KOPT-K1 (cell line): ENCODE data around the gene EPHA6.

ENCODE experiments used
- H3K27ac ChIP-seq: fragments of 200-600 bp; sonication (generic); 2 replicates; pipeline ENCODE4 v1.5.1; 2016; ENCODE audit warnings: antibody characterized with exemption, mild to moderate bottlenecking, low read depth, low read length; ENCODE audit not compliant: poor library complexity, severe bottlenecking
- H3K36me3 ChIP-seq: fragments of 200-600 bp; sonication (generic); 2 replicates; pipeline ENCODE4 v1.5.1; 2017; ENCODE audit warnings: antibody characterized with exemption, mild to moderate bottlenecking, low read length, moderate library complexity; ENCODE audit not compliant: insufficient read depth
- H3K9me3 ChIP-seq: fragments of 200-600 bp; sonication (generic); 2 replicates; pipeline ENCODE4 v1.5.1; 2017; ENCODE audit warnings: antibody characterized with exemption, low read length, mild to moderate bottlenecking; ENCODE audit not compliant: insufficient read depth, poor library complexity, severe bottlenecking

EPHA6 gene

DNA sequence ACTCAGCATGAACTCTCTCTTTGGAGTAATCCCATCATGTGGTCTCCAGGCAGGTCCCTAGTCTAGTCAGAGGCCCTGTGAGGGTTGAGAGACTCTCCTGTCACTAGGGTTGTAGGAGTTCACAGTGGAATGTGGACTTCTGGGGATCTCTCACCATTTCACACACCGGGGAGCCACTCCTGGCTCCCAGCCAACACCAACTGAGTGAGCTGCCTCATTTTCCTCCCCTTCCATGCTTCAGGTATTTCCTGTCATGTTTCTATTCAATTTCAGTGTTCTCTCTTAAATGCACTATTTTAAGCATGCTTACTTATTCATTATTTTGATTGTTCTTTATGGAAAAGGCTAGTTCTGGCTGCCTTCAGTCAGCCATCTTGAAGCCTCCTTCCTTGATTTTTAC, 482.6 kb downstream of the EPHA6 start:
- Histone ChIP-seq H3K27ac (no peak overlapping the region), H3K9me3 (no peaks in the 10 kb centered on the region), H3K36me3 (no peaks in the 10 kb centered on the region)

DNA sequence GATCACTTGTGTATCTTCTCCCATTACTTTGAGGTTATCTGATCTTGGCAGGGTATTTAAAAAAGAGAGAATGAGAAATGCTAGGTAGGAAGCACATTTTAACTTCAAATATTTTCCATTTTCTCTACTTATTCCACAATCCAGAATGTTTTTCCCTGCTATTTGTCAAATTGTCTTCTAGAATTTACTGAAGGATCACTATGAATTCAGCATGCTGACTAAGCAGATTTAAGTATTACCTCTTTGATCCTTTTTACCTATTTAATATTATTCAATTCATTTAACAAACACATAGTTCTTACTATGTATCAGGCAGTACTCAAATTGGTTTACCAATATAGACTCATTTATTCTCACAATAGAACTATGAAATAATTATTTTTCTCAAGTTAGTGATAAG, 486.7 kb downstream of the EPHA6 start:
- Histone ChIP-seq H3K27ac (no peak overlapping the region), H3K9me3 (no peaks in the 10 kb centered on the region), H3K36me3 (no peaks in the 10 kb centered on the region)

DNA sequence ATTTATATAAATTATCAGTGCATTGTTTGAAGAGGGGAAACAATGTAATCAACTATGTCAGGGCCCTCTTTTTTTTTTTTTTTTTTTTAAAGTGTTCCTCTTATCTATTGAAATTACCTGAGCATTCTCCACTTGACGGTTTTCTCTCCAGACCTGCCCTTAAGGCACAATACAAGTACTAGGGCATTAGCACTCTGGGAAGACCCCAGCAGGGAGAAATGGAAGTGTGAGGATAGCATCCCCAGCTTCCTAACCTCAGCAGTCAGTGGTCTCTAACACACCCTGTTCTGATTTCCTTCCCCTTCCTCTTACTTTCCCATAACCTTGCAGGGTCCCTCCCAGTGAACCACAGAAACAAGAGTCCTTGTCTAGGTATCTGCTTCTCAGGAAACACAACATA, 491.8 kb downstream of the EPHA6 start:
- Histone ChIP-seq H3K9me3 (no peaks in the 10 kb centered on the region), H3K36me3 (no peaks in the 10 kb centered on the region), H3K27ac (no peak overlapping the region)

DNA sequence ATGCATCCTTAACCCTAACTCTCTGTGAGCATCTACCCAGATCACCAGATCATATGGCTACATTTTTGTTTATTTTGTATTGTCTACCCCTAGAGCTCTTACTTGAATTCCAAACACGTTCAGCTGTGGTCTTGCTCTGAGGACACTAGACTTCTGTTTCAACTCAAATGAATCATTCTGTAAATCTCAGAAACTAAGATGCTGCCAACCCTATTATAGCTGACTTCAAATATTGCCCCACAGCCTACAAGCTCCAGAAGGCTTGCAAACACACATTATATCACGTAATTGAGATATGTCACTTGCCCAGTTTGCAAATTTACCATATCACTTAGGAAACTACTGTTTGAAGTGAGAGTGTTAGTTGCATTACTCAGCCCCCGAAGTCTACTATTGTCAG, 524.0 kb downstream of the EPHA6 start:
- Histone ChIP-seq H3K27ac (no peak overlapping the region), H3K9me3 (no peaks in the 10 kb centered on the region), H3K36me3 (no peaks in the 10 kb centered on the region)

DNA sequence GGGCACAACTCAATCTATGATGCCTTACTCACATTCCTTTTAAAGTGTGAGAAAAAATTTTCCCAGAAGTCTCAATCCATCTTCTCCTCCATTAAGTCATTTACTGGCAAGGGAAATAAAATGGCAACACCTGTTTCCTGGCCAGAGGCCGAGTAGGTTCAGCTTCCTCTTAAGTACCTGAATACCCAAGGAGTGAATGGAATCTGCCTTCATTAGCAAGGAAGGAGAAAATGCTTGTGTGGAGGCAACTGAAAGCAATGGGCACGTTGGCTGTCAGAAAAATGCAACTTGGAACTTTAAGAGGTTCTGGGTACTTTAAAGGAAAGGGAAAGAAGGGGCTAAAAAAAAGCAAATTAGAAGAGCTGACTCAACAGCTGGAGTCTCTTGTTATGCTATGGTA, 526.5 kb downstream of the EPHA6 start:
- H3K27ac ChIP-seq = no peak overlapping the region
- H3K36me3 ChIP-seq = no peaks in the 10 kb centered on the region
- no peaks in the 10 kb centered on the region for H3K9me3 ChIP-seq

DNA sequence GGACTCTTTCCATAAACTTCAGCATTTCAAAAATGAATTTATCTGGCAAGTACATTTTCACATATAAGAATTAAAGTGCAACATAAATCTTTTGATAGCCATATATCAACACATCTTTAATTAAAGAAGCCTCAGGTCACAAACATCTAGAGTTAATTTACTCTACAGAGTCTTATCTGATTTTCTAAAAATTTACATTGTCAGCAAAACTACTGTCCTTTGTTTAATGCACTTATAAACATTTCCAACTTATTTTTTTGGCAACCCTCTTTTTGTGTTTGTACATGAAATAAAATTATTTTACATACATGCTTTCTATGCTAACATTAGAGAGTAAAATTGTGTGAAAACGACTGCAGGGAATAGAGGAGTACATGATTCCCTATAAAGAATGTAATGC, 533.4 kb downstream of the EPHA6 start:
- Histone ChIP-seq H3K9me3 (no peaks in the 10 kb centered on the region), H3K27ac (no peak overlapping the region), H3K36me3 (no peaks in the 10 kb centered on the region)

DNA sequence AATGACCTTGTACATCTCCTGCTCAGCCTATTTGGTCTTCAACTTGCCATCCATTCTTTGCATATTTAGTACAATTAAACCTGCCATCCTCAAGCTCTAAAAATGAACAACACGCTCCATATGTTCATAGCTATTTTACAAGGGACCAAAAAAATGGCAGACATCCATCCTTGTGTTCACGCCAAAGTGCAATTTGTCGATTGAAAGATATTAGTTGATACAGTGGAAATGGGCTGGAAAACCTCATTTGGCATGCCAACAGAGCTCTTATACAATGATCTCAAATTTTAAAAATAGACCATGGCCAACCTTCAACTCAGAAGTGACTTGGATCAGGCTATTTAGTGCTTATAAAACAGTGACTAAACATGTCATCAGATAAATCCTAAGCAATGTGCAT, 536.6 kb downstream of the EPHA6 start:
- H3K27ac ChIP-seq = no peak overlapping the region

DNA sequence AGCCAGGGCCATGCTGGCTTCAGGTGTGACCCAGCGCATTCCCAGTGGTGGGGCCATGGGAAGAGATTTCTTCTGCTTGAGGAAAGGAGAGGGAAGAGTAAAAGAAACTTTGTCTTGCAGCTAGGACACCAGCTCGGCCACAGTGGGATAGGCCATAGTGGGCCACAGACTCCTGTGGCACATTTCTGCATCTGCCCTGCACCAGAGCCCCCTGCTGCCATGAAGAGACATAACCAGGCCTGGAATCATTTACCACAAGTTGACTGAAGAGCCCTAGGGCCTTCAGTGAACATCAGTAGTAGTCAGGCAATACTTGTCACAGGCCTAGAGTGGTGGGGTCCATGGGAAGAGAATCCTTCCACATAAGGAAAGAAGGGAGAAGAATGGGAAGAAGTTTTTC, 538.8 kb downstream of the EPHA6 start:
- Histone ChIP-seq H3K36me3 (no peaks in the 10 kb centered on the region), H3K27ac (no peak overlapping the region), H3K9me3 (no peaks in the 10 kb centered on the region)

More for the DNA sequence above, 536.6 kb downstream of the EPHA6 start:
- Histone ChIP-seq H3K36me3 (no peaks in the 10 kb centered on the region), H3K9me3 (no peaks in the 10 kb centered on the region)

DNA sequence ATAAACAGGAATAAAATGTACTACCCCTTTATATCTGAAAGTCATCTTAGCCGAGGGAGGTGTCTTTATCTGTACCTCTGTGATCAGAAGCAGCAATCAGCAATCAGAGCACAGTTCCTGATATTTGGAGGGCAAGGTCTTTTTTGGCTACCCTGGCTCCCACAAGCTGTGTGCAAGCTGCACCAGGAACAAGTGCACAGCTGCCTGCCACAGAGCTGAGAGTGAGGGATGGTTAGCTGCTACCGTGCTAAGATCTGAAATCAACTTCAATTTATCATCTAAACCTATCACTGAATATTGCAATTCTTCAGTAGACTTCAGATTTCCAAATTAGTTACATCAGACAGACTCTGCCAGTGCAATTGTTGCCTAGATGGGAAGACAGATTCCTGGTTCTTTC, 545.6 kb downstream of the EPHA6 start:
- Histone ChIP-seq H3K27ac (no peak overlapping the region), H3K36me3 (no peaks in the 10 kb centered on the region), H3K9me3 (no peaks in the 10 kb centered on the region)

DNA sequence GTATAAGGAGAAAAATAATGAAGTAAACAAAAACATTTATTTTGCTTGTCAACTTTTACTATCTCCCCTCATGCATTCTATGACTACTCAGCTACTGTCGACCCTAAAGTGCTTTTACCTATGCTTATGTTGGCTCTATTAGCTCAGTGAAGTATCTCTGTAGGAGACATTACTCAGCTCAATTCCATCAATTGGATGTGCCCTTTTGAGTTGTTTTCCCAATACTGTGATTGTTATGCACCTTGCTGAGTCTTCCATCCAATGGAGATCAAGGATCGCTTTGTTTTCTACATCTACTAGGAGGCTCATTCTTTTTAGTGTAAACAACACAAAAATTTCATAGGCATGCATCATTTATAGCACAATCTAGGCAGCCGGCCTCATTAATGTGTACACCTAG, 546.4 kb downstream of the EPHA6 start:
- no peaks in the 10 kb centered on the region for H3K36me3 ChIP-seq
- no peaks in the 10 kb centered on the region for H3K9me3 ChIP-seq
- H3K27ac ChIP-seq = no peak overlapping the region

DNA sequence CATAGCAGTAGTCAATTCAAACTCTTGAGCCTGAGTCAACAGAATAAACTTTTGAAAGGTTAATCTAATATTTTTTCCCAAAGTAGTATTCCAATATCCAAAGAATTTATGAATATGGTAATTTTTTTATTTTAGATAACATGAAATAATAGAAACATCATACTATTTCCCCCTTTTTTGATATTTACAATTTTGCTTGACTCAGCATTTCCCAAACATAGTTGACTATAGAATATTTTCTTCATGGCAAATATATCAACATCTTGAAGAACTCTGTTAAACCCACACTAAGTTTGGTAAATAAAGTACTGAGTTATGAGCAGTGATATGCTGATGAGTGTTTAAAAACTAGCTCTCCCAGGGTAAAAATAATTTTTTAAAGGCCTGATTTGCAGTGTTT, 570.2 kb downstream of the EPHA6 start:
- no peak overlapping the region for H3K27ac ChIP-seq
- H3K9me3 ChIP-seq = no peaks in the 10 kb centered on the region
- no peaks in the 10 kb centered on the region for H3K36me3 ChIP-seq

DNA sequence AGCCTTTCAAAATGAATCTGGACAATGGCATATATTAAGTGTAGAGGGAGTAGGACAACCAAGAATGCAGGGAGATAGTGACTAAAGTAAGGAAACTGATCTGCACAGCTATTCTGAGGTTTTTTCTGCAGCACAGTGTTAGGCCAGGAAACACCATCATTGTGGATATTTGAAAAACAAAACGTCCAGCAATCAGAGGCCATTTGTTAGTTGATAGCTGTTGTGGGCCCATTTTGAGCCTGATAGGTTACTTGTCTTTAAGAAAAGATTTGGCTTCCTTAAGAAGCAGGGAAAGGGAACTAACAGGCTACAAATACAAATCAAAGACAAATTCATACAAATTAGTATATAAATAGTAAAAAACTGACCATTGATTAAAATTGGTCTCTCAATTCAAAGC, 574.4 kb downstream of the EPHA6 start:
- no peaks in the 10 kb centered on the region for H3K36me3 ChIP-seq
- no peaks in the 10 kb centered on the region for H3K9me3 ChIP-seq

DNA sequence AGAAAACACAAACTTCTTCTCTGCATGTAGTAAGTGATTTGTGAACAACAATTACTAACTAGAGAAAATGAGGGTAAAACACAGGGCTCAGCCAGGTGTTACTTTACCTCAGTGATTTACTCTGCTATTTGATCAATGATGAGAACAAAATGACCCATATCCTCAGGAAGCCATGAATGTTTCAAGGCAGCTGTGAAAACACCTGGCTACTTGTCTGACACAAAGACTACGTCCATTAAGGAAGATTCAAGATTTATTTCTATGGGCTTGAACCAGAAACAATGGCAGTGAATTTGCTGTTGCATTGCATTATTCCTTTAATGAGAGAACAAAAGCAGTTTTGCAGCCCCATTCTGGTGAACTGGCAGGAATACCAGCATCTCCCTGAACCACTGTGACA, 575.5 kb downstream of the EPHA6 start:
- H3K27ac ChIP-seq = no peak overlapping the region
- no peaks in the 10 kb centered on the region for H3K36me3 ChIP-seq
- no peaks in the 10 kb centered on the region for H3K9me3 ChIP-seq

More for the DNA sequence above, 574.4 kb downstream of the EPHA6 start:
- H3K27ac ChIP-seq = no peak overlapping the region

DNA sequence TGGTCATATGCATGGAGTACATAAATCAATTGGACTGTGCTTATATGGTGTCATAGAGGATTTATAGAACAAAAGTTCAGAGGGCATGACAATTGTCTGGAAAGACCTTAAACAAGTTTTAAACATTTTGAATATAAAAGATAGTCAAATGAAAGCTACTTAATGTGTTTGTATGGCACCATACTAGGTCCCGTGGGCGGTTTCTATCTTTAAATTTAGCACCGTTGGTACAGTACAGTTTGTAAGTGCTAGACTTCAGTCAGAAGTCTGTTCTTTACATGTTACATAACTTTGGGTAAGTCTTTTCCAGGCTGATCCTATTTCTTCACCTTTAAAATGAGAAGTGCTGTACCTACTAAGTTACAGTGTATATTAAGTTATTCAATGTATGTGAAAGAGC, 576.8 kb downstream of the EPHA6 start:
- Histone ChIP-seq H3K9me3 (no peaks in the 10 kb centered on the region), H3K36me3 (no peaks in the 10 kb centered on the region), H3K27ac (no peak overlapping the region)

DNA sequence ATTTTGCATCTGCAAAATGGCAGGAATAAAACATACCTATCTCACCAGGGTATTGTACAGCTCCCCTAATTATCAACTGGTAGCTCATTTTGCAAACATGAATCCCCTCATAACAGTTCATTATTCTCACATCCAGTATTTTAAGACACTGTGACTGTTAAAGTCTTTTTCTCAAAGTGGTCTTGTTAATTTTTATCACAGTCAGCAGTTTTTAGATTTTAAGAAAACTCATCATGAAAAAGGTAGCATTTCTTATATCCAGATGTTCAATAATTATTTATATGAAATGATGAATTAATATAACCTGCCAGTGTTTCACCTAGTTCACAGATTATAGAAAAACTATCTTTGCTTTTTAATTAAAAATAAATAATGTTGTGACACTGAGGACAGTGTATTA, 595.2 kb downstream of the EPHA6 start:
- Histone ChIP-seq H3K9me3 (no peaks in the 10 kb centered on the region), H3K27ac (no peak overlapping the region), H3K36me3 (no peaks in the 10 kb centered on the region)

DNA sequence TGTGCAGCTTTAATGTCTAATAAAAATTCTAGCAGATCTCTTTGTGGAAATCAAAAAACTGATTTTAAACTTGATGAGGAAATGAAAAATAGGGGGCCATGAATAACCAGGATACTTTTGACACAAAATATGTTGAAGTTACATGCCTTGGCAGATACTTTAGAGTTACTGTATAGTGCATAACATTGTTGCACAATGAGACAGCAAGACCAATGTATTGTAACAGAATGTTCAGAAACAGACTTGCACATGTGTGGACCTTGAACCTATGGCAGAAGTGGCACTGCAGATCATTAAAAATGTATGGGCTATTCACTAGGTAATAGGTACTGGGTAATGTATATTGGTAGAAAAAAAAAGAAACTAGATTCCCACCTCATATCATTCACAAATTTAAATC, 607.2 kb downstream of the EPHA6 start:
- Histone ChIP-seq H3K9me3 (no peaks in the 10 kb centered on the region), H3K27ac (no peak overlapping the region)

DNA sequence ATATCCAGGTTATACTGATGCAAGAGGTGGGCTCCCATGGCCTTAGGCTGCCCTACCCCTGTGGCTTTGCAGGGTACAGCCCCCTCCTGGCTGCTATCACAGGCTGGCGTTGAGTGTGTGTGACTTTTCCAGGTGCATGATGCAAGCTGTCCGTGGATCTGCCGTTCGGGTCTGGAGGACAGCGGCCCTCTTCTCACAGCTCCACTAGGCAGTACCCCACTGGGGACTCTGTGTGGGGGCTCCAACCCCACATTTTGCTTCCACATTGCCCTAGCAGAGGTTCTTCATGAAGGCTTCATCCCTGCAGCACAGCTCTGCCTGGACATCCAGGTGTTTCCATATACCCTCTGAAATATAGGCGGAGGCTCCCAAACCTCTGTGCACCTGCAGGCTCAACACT, 610.6 kb downstream of the EPHA6 start:
- no peaks in the 10 kb centered on the region for H3K36me3 ChIP-seq
- no peak overlapping the region for H3K27ac ChIP-seq
- no peaks in the 10 kb centered on the region for H3K9me3 ChIP-seq

More for the DNA sequence above, 607.2 kb downstream of the EPHA6 start:
- no peaks in the 10 kb centered on the region for H3K36me3 ChIP-seq
